HL-60 (cell line): ENCODE measurements around the gene ANKRD35.

Experiments
- DNase-seq, 2 experiments: peaks; one replicate each; pipeline ENCODE4 v3.0.0-alpha.2; 2010 to 2020; ENCODE audit warnings: low read depth in 1 of 2, low spot score in 1 of 2
- H3K27ac ChIP-seq: fragments of 250-450 bp; sonication (Bioruptor Pico); replicated peaks from 2 replicates; pipeline ENCODE4 v1.5.1; 2020; ENCODE audit warnings: mild to moderate bottlenecking, moderate library complexity
- H3K27me3 ChIP-seq: fragments of 250-450 bp; sonication (Bioruptor Pico); 2 replicates; pipeline ENCODE4 v1.5.1; 2021; ENCODE audit warnings: mild to moderate bottlenecking, moderate library complexity; ENCODE audit not compliant: insufficient read depth, poor library complexity, severe bottlenecking
- H3K4me3 ChIP-seq: replicated peaks from 2 replicates; pipeline ENCODE4 v1.5.1; 2011; ENCODE audit warnings: mild to moderate bottlenecking, control low read depth, low read length; ENCODE audit not compliant: insufficient read depth
- GABPA ChIP-seq: IDR thresholded peaks from 2 replicates; pipeline ENCODE4 v1.6.1; 2012; ENCODE audit warnings: low read depth
- POLR2AphosphoS5 ChIP-seq: IDR thresholded peaks from 2 replicates; pipeline ENCODE4 v1.6.1; 2012; ENCODE audit warnings: low read depth
- SPI1 ChIP-seq: IDR thresholded peaks from 2 replicates; pipeline ENCODE4 v1.6.1; 2012; ENCODE audit warnings: low read depth, mild to moderate bottlenecking, borderline replicate concordance
- TF ChIP-seq, protein P1 (sequence below): IDR thresholded peaks from one replicate; pipeline ENCODE4 v1.5.1; 2011; ENCODE audit warnings: low read length, control low read depth, inconsistent platforms; ENCODE audit not compliant: insufficient read depth
- TF ChIP-seq, protein P2 (sequence below): IDR thresholded peaks from 2 replicates; pipeline ENCODE4 v1.6.1; 2012; ENCODE audit warnings: low read depth; ENCODE audit not compliant: insufficient replicate concordance

ANKRD35 gene

DNA sequence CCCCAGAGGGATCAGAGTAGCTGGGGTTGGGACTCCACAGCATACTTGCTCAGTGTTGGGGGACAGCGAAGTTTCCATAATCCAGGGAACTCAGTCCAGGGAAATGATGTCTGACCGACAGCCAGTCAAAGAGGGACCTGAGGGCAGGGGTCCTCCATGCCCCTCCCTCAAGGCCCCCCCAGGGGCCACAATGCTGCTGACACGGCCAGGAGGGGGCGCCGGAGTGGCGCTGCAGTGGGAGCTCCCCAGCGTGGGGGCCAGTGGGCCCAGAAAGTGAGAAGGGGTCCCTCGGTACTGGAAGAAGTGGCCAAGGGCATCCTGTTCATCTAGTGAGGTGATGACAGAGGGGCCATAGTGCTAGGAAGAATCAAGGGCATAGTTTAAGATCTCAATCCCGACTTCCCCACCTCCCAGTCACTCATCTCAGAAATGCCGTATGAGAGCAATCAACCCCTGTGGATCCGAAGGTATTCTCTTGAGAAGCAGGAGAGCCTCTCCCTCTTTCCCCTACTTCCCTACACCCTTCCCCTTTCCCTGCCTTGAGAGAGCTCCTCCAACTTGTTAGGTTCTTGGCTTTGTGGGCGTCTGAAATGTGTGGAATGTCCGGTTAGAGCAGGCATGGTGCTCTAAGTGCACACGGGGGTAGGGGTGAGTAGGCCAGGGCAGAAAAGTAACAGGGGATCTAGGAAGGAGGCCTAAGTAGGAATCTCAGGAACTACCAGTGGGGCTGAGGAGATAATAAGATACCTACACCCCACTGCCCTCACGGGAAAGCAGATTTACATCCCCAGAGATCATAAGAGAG, 36.1 kb downstream of the ANKRD35 start:
- Histone ChIP-seq H3K27me3 (no peaks in the 10 kb centered on the region), H3K27ac (no peak overlapping the region), H3K4me3 (no peak overlapping the region)
- TF ChIP-seq GABPA (no peak), SPI1 (no peak), POLR2AphosphoS5 (no peak)
- TF ChIP-seq, protein P1, sequence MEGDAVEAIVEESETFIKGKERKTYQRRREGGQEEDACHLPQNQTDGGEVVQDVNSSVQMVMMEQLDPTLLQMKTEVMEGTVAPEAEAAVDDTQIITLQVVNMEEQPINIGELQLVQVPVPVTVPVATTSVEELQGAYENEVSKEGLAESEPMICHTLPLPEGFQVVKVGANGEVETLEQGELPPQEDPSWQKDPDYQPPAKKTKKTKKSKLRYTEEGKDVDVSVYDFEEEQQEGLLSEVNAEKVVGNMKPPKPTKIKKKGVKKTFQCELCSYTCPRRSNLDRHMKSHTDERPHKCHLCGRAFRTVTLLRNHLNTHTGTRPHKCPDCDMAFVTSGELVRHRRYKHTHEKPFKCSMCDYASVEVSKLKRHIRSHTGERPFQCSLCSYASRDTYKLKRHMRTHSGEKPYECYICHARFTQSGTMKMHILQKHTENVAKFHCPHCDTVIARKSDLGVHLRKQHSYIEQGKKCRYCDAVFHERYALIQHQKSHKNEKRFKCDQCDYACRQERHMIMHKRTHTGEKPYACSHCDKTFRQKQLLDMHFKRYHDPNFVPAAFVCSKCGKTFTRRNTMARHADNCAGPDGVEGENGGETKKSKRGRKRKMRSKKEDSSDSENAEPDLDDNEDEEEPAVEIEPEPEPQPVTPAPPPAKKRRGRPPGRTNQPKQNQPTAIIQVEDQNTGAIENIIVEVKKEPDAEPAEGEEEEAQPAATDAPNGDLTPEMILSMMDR: no peak
- TF ChIP-seq, protein P2, sequence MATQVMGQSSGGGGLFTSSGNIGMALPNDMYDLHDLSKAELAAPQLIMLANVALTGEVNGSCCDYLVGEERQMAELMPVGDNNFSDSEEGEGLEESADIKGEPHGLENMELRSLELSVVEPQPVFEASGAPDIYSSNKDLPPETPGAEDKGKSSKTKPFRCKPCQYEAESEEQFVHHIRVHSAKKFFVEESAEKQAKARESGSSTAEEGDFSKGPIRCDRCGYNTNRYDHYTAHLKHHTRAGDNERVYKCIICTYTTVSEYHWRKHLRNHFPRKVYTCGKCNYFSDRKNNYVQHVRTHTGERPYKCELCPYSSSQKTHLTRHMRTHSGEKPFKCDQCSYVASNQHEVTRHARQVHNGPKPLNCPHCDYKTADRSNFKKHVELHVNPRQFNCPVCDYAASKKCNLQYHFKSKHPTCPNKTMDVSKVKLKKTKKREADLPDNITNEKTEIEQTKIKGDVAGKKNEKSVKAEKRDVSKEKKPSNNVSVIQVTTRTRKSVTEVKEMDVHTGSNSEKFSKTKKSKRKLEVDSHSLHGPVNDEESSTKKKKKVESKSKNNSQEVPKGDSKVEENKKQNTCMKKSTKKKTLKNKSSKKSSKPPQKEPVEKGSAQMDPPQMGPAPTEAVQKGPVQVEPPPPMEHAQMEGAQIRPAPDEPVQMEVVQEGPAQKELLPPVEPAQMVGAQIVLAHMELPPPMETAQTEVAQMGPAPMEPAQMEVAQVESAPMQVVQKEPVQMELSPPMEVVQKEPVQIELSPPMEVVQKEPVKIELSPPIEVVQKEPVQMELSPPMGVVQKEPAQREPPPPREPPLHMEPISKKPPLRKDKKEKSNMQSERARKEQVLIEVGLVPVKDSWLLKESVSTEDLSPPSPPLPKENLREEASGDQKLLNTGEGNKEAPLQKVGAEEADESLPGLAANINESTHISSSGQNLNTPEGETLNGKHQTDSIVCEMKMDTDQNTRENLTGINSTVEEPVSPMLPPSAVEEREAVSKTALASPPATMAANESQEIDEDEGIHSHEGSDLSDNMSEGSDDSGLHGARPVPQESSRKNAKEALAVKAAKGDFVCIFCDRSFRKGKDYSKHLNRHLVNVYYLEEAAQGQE: no peak
- no peak for DNase-seq

DNA sequence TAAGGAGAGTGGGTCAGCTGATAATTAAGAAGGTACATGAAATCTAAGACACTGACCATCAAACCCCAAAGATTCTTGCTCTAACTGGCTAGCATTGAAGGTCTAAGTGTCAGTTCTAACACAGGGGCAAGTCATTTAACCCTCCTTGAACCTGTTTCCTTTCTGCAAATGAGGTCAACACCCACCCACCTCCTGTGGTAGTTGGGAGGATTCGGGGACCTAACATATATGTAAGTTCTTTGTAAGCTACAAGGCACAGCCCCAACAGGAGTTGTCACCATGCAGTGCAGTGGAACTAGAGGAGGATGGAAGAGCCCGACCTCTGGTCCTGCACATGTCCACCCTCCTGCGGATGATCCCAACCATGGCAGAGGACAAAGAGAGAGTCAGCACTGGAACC, 37.8 kb downstream of the ANKRD35 start:
- DNase-seq: no peak
- H3K4me3 ChIP-seq: no peak overlapping the region
- H3K27me3 ChIP-seq: no peaks in the 10 kb centered on the region
- no peak overlapping the region for H3K27ac ChIP-seq
- TF ChIP-seq, protein P2: no peak
- TF ChIP-seq GABPA (no peak), SPI1 (no peak), POLR2AphosphoS5 (no peak)

DNA sequence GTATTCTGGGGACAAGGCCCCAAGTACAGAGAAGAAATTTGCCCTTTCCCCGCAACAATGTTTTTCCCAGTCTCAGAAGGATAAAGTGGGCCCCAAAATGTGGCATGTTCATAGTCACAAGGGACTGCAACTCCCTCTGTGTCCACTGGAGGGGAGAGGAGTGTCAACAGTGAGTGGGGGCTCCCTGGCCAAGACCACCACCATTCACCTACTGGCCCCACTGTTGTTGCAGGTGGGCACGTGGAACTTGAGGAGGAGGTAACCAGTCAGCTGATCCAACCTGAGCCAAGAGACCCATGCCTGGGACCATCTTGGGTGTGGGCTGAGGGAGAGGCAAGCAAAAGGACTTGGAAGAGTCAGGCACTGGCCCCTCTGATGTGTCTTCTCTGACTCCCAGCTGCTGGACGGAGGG, 39.5 kb downstream of the ANKRD35 start:
- Histone ChIP-seq H3K27me3 (no peaks in the 10 kb centered on the region), H3K27ac (no peak overlapping the region), H3K4me3 (peak overlapping the region; percentile 63)
- peak in 1 of 2 experiments; percentile 39 for DNase-seq
- TF ChIP-seq, protein P1: peak; percentile 84
- TF ChIP-seq, protein P2: no peak
